Endothelial cell of umbilical vein (primary cell): ENCODE data around the gene ZNF322. TPM values are rescaled to one million over a fixed set of nuclear protein-coding genes. Genes with fewer than 3 reads are reported as not detected.

ENCODE experiments used
- BruUV-seq: library from RNA; stranded (reverse); fragments of 400-500 nt; replicated peaks from 2 replicates; lab custom pipeline; 2021; lab: Mats Ljungman, UMichigan
- CTCF ChIA-PET: fragments of 300-600, 350-600 bp; sonication (Branson Sonifier 250); formaldehyde crosslinking; loops from one replicate; lab custom pipeline; 2021; ENCODE audit warnings: antibody characterized with exemption, inconsistent platforms; lab: Charles Lee
- POLR2A ChIA-PET: fragments of 300-600, 350-600 bp; sonication (Branson Sonifier 250); formaldehyde crosslinking; loops from one replicate; lab custom pipeline; 2021; ENCODE audit warnings: antibody characterized with exemption, inconsistent platforms; lab: Charles Lee
- DNase-seq: peaks from one replicate; pipeline ENCODE4 v3.0.0-alpha.2; 2011; ENCODE audit warnings: low read depth, low spot score
- FAIRE-seq: peaks from 2 replicates; lab custom pipeline; 2011; peaks lifted over from hg19 to GRCh38; lab: Jason Lieb, UNC
- H2AFZ ChIP-seq: 2 replicates; pipeline ENCODE4 v1.6.0; 2012; ENCODE audit warnings: low read depth, low read length, control low read depth, inconsistent platforms
- H3K27ac ChIP-seq: 2 replicates; pipeline ENCODE4 v1.5.1; 2011; ENCODE audit warnings: low read depth, mild to moderate bottlenecking, control low read depth, low read length, moderate library complexity; ENCODE audit not compliant: insufficient read depth
- H3K27me3 ChIP-seq, 2 experiments: 2 replicates each; pipeline versions ENCODE4 v1.6.0 to v1.6.1; 2011; ENCODE audit warnings: low read length in 2 of 2, mixed read lengths in 1 of 2; ENCODE audit not compliant: control insufficient read depth in 2 of 2, insufficient read depth in 2 of 2
- H3K36me3 ChIP-seq, 2 experiments: 2 replicates in 1 of 2; 3 replicates in 1 of 2; pipeline ENCODE4 v1.5.1; 2011; ENCODE audit warnings: low read length in 2 of 2, mild to moderate bottlenecking in 1 of 2, moderate library complexity in 1 of 2; ENCODE audit not compliant: control insufficient read depth in 2 of 2, insufficient read depth in 2 of 2; ENCODE audit errors: extremely low read depth in 1 of 2
- H3K4me1 ChIP-seq: 3 replicates; pipeline ENCODE4 v1.5.1; 2011; ENCODE audit warnings: mild to moderate bottlenecking, low read length; ENCODE audit not compliant: control insufficient read depth, insufficient read depth; ENCODE audit errors: extremely low read depth
- H3K4me2 ChIP-seq: 2 replicates; pipeline ENCODE4 v1.6.1; 2011; ENCODE audit warnings: low read length, control low read depth, mixed read lengths; ENCODE audit not compliant: insufficient read depth
- H3K4me3 ChIP-seq, 3 experiments: fragments of 200-600 bp in 1 of 3; sonication (generic), shearing (Covaris generic) in 1 of 3; replicated peaks in 1 of 3; 2 replicates each; pipeline ENCODE4 v1.5.1; 2011 to 2016; ENCODE audit warnings: control low read depth in 3 of 3, low read length in 3 of 3, mild to moderate bottlenecking in 2 of 3, inconsistent platforms in 1 of 3, low read depth in 1 of 3, moderate library complexity in 1 of 3; ENCODE audit not compliant: insufficient read depth in 1 of 3
- H3K79me2 ChIP-seq: 2 replicates; pipeline ENCODE4 v1.6.0; 2012; ENCODE audit warnings: low read length, inconsistent platforms; ENCODE audit not compliant: control insufficient read depth, insufficient read depth
- H3K9ac ChIP-seq: replicated peaks from 2 replicates; pipeline ENCODE3; 2011; ENCODE audit warnings: low read length, control low read depth; ENCODE audit not compliant: insufficient read depth; ENCODE audit errors: extremely low read depth
- H3K9me1 ChIP-seq: replicated peaks from 3 replicates; pipeline ENCODE4 v1.6.0; 2011; ENCODE audit warnings: mild to moderate bottlenecking, low read length; ENCODE audit not compliant: control insufficient read depth, insufficient read depth; ENCODE audit errors: extremely low read depth
- H3K9me3 ChIP-seq: replicated peaks from 2 replicates; pipeline ENCODE4 v1.5.1; 2012; ENCODE audit warnings: low read length, inconsistent platforms; ENCODE audit not compliant: control insufficient read depth, insufficient read depth
- H4K20me1 ChIP-seq: replicated peaks from 2 replicates; pipeline ENCODE3; 2011; ENCODE audit warnings: mild to moderate bottlenecking, low read length; ENCODE audit not compliant: control insufficient read depth, insufficient read depth; ENCODE audit errors: extremely low read depth
- CTCF ChIP-seq, 2 donors: IDR thresholded peaks; 1 replicate in 1 of 2; 2 replicates in 1 of 2; pipeline ENCODE4 v1.5.1; 2011; ENCODE audit warnings: low read length in 2 of 2, mild to moderate bottlenecking in 2 of 2, moderate library complexity in 2 of 2, control low read depth in 1 of 2, inconsistent platforms in 1 of 2, low read depth in 1 of 2; ENCODE audit not compliant: insufficient read depth in 1 of 2; ENCODE audit errors: extremely low read depth in 1 of 2
- EZH2 ChIP-seq: IDR thresholded peaks from 2 replicates; pipeline ENCODE4 v1.6.1; 2012; ENCODE audit warnings: borderline replicate concordance, low read depth, mild to moderate bottlenecking, moderate library complexity, low read length, inconsistent platforms; ENCODE audit not compliant: severe bottlenecking
- FOS ChIP-seq: IDR thresholded peaks from 2 replicates; pipeline ENCODE4 v1.6.1; 2011; ENCODE audit warnings: mild to moderate bottlenecking, low read length, moderate library complexity, borderline replicate concordance; ENCODE audit not compliant: insufficient read depth
- GATA2 ChIP-seq: IDR thresholded peaks from 2 replicates; pipeline ENCODE4 v1.7.0; 2011; ENCODE audit warnings: low read depth, mild to moderate bottlenecking, moderate library complexity, mixed read lengths, low read length; ENCODE audit not compliant: insufficient read length, insufficient read depth
- JUN ChIP-seq: IDR thresholded peaks from 2 replicates; pipeline ENCODE4 v1.6.1; 2011; ENCODE audit warnings: borderline replicate concordance, low read depth; ENCODE audit not compliant: insufficient read length, insufficient read depth
- MAX ChIP-seq: IDR thresholded peaks from 2 replicates; pipeline ENCODE4 v1.6.1; 2011; ENCODE audit not compliant: insufficient read depth, insufficient read length
- MYC ChIP-seq: IDR thresholded peaks from one replicate; pipeline ENCODE4 v1.6.1; 2011; ENCODE audit warnings: mild to moderate bottlenecking, low read depth, low read length
- POLR2A ChIP-seq: IDR thresholded peaks from 2 replicates; pipeline ENCODE4 v1.6.1; 2012; ENCODE audit warnings: low read depth, mild to moderate bottlenecking, control low read depth, low read length
- POLR2AphosphoS5 ChIP-seq: IDR thresholded peaks from 2 replicates; pipeline ENCODE4 v1.6.1; 2012; ENCODE audit warnings: low read depth, mild to moderate bottlenecking, control low read depth, low read length, moderate library complexity; ENCODE audit not compliant: insufficient read depth
- dilution Hi-C: fragments of 300-500 bp; cut with MboI; formaldehyde crosslinking; loops from one replicate; pipeline ENCODE4 v1.15.0; 2019; ENCODE audit warnings: low sequenced_read_pairs; ENCODE audit not compliant: extremely low pct_ligation_motif_present
- intact Hi-C: fragments of 100-400 bp; cut with micrococcal nuclease; formaldehyde crosslinking; loops from one replicate; pipeline ENCODE4 v1.10.0; 2022
- polyA plus RNA-seq, 4 experiments: library from polyadenylated mRNA; depleted of rRNA in 3 of 4; stranded (reverse) in 3 of 4; unstranded in 1 of 4; fragments of >200 nt; gene quantifications; 2 replicates each; pipeline versions ENCODE4 v1.2.1 to v1.2.3, GENCODE V29; 2011 to 2012; ENCODE audit warnings: missing spikeins in 1 of 4
- total RNA-seq: library from RNA; stranded (reverse); gene quantifications from 2 replicates; pipeline ENCODE4 v1.2.3, GENCODE V29; 2021

The ZNF322 gene
- total and polyA plus RNA-seq, 2 donors (not counting 3 experiments of a cell fraction or from before 2014, with no cell fraction given), result 3.4 to 17.0 TPM

- BruUV-seq, result no TSS peak
- Histone ChIP-seq H3K27me3 (peaks cover 2 to 15% of the 10 kb centered on the region in 2 experiments), H3K79me2 (peaks cover 13% of the 10 kb centered on the region), H3K4me1 (peaks cover 10% of the 10 kb centered on the region), H3K9me1 (no peaks in the 10 kb centered on the region), H3K9me3 (no peaks in the 10 kb centered on the region), H3K4me3 (no peak overlapping the region), H2AFZ (no peak overlapping the region), H3K36me3 (peaks cover 3 to 11% of the 10 kb centered on the region in 2 experiments), H3K27ac (no peak overlapping the region), H3K9ac (no peak overlapping the region), H3K4me2 (no peak overlapping the region), H4K20me1 (no peaks in the 10 kb centered on the region)
- POLR2A ChIA-PET, result interaction anchor here (0.7 kb wide), 1 partner anchor 252 kb away, joined by 4 read pairs; no protein-coding TSS in a partner anchor
- no peak for DNase-seq
- TF ChIP-seq EZH2, result no peak
- no peak for TF ChIP-seq MAX
- TF ChIP-seq CTCF (IDR thresholded peaks at IDR 0.05; ENCODE audit: extremely low read depth in 1 of 2, insufficient read depth in 1 of 2, low read depth in 1 of 2, low read length in 2 of 2), result no peak
- intact Hi-C loops (no loop called here), dilution Hi-C loops (no loop called here)
- CTCF ChIA-PET, result no interaction called here
- no peak for FAIRE-seq
Observed at GRCh38 chr6:26600759-26601158, 58.8 kb downstream of the ZNF322 start.

GRCh38 chr6:26599591-26599990, 60.0 kb downstream of the ZNF322 start:
- H3K4me3 ChIP-seq, result no peak overlapping the region
- H3K79me2 ChIP-seq, result peaks cover 13% of the 10 kb centered on the region
- no peak for TF ChIP-seq POLR2A
- no peak for TF ChIP-seq CTCF (IDR thresholded peaks at IDR 0.05; ENCODE audit: extremely low read depth in 1 of 2, insufficient read depth in 1 of 2, low read depth in 1 of 2, low read length in 2 of 2)
- no peak for TF ChIP-seq MYC
- no peak for TF ChIP-seq POLR2AphosphoS5
- TF ChIP-seq FOS, result no peak
- no peak for TF ChIP-seq JUN
- no peak for TF ChIP-seq GATA2
- no peak for TF ChIP-seq EZH2
- no peak for TF ChIP-seq MAX
- CTCF ChIA-PET, result no interaction called here
- FAIRE-seq, result no peak
- POLR2A ChIA-PET, result no interaction called here
- H3K9ac ChIP-seq, result no peak overlapping the region
- H3K9me3 ChIP-seq, result no peaks in the 10 kb centered on the region
- H2AFZ ChIP-seq, result no peak overlapping the region
- H4K20me1 ChIP-seq, result no peaks in the 10 kb centered on the region
- peaks cover 2 to 6% of the 10 kb centered on the region in 2 experiments for H3K27me3 ChIP-seq
- H3K27ac ChIP-seq, result no peak overlapping the region
- H3K4me1 ChIP-seq, result peaks cover 18% of the 10 kb centered on the region
- no TSS peak for BruUV-seq
- dilution Hi-C loops, result no loop called here
- no peak overlapping the region for H3K4me2 ChIP-seq
- intact Hi-C loops, result loop anchor here (5.0 kb wide), 3 partner anchors 533 to 1293 kb away; a partner anchor contains a TSS
- no peaks in the 10 kb centered on the region for H3K9me1 ChIP-seq
- peaks cover 3 to 11% of the 10 kb centered on the region in 2 experiments for H3K36me3 ChIP-seq
- DNase-seq, result no peak
